GM21723 (cell line): Measurements from ENCODE around the gene ERH.
"Not testable (repeated sequence)": the region's sequence is repeated elsewhere in the genome, so short reads cannot be mapped to it uniquely, and the experiment has no call there.

Experiments used
- ATAC-seq: cut with Tn5 transposase; IDR thresholded peaks from one replicate; pipeline ENCODE4 v1.9.1; 2021; ENCODE audit warnings: mild to moderate bottlenecking, moderate library complexity; ENCODE audit not compliant: unreplicated experiment

Gene ERH

DNA sequence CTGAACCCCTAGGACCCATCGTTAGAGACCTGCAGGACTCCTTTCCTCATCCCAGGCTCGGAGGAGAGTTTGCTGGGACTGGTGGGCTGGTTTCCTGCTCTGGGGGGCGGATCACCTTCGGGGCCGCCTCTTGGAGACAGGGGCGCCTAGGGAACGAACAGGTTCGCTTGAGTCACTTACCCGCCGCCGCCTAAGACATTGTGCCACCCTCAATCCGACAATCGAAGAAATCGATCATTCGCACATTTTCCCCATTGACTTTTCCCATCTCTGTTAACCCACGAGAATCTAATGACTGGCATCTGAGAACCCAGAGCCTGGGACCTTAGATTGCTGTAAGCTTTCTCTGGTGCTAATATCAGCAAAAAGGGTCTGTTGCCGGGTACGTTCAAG, 715 bp upstream of the ERH start:
- ATAC-seq, result no peak

DNA sequence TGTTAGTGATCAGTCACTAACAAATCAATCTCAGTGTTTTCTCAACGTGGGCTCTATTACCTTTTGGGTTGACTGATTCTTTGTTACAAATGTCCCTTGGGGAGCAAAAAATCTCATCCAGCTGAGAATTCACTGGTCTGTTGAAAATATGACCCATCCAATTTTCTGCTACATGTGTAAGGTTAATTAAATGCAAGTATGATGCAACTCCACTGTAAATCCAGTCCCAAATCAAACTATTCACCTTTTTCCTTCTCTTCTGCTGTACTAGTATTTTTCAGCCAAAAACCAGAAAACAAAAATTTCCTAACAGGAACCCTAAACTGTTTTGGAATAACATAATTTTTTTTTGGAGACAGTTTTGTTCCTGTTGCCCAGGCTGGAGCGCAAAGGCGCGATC, 2.2 kb downstream of the ERH start:
- ATAC-seq, result no peak

DNA sequence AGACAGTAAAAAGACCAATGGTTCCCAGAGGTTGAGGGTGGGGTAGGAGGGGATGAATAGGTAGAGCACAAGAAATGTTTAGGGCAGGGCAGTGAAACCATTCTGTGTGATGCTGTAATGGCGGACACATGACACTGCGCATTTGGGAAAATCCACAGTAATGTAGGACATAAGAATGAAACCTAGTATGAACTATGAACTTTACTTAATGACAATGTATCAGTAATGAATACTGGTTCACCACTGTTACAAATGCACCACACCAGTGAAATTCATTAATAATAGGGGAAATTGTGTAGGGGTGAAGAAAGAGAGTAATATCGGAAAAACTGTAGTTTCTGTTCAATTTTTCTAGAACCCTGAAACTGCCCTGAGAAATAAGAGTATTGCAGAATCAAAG, 5.6 kb downstream of the ERH start:
- ATAC-seq, result no peak

DNA sequence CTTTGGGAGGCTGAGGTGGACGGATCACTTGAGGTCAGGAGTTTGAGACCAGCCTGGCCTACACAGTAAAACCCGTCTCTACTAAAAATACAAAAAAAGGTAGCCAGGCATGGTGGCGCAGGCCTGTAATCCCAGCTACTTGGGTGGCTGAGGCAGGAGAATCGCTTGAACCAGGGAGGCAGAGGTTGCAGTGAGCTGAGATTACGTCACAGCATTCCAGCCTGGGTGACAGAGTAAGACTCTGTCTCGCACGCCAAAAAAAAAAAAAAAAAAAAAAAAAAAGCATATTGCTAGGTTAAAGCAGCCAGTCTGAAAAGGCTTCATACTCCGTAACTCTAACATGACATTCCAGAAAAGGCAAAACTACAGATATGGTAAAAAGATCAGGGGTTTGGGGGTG, 6.7 kb downstream of the ERH start:
- not testable (repeated sequence) for ATAC-seq

DNA sequence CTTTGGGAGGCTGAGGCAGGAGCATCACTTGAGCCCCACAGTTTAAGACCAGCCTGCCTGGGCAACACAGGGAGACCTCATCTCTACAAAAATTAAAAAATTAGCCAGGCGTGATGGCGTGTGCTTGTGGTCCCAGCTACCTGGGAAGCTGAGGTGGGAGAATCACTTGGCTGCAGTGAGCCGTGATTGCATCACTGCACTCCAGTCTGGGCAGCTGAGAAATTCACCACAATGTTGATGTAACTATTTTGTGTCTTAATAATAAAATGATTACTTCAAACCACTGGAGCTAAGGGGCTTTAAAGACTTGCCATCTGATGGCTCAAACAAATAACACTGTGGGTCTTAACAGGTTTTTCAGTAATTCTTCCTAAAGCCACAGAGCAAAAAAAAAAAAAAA, 10.8 kb downstream of the ERH start:
- no peak for ATAC-seq

DNA sequence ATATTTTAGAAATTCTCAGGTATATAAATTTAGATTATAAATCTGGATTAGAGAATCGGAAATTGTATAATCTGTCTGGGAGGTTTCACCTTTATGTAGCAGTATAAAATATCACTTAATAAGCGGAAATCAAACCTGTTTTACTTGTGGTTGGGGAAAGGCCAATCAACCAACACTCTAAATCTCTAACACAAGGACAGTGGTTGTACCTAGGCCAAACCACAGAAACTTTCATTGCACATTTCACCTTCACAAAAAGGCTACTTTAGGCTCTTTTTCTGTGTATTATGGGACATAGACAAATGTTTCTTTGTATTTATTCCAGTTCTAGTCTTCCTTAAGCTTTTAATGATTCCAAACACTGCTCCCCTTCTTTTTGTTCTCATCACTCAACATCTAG, 19.8 kb downstream of the ERH start:
- no peak for ATAC-seq

DNA sequence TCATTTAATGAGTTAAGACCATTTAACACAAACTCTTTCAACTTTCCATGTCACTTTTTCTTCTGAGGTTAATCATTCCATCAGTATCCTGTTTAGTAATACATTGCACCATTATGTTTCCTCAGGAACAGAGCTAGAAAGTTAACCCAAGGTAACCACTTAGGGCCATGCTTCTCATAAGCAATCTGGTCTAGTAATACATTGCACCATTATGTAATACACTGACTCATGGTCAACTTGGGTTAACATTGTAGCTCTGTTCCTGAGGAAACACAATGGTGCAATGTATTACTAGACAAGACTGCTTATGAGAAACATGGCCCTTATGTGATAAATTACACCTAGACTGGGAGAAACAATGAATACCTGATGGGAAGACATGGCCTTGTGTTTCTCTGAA, 21.7 kb downstream of the ERH start:
- ATAC-seq, result no peak

DNA sequence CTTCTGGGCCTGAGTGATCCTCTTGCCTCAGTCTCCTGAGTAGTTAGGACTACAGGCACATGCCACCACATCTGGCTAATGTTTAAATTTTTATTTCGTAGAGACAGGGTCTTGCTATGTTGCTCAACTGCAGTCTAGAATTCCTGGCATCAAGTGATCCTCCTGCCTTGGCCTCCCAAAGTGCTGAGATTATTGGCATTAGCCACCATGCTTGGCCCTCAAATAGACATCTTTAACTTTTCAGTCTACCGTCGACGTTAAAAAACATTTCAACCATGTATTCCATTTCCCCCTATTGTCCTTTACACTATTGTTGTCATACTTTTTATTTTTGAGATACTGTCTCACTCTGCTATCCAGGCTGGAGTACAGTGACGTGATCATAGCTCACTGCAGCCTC, 22.4 kb downstream of the ERH start:
- ATAC-seq, result no peak

DNA sequence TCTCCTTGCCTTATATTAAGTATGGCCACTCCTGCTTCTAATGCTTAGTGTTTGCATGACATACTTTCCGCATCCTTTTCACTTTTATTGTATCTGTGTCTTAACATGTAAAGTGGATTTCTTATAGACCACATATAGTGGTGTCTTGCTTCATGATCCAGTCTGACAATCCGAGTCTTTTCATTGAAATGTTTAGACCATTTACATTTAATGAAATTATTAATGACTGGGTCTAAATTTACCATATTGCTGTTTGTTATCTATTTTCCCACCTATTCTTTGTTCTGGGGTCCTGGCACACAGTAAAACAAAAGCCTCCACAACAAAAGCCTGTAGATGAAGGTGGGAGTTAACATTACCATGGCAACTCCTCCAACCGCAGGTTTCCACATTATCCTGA, 22.9 kb downstream of the ERH start:
- ATAC-seq, result no peak

DNA sequence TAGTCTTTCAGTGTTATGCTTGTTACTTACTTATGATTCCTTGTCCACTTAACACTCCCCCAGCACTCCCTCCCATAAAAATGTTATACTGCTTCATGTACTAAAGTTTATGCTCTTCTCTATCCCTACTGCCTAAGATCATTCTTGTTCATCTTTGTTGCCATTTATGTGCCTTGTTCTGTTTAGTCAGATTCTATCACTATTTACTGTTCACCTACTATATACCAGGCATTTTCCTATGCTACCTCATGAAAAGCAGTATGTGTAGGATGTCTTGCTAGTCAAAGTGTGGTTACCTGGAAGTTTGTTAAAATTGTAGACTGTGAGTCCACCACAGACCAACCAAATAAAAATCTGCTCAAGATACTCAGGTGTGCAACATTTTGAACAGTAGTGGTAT, 23.9 kb downstream of the ERH start:
- ATAC-seq, result no peak

DNA sequence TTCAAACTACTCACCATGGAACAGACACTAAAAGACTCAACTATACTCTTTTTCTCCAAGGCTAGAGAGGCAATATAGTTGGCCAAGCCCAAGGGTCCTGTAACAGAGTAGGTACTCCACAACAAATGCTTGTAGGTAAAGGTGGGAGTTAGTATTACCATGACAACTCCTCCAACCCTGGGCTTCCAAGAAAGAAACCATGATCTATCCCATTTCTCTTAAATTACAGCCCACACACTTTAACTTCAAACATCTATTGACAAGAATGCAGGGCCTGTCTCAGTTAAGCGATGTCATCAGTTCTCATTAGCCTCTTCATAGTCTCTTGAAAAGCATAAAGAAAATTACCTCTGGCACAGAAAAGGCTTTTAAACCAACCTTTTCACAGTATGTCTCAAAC, 25.0 kb downstream of the ERH start:
- no peak for ATAC-seq

DNA sequence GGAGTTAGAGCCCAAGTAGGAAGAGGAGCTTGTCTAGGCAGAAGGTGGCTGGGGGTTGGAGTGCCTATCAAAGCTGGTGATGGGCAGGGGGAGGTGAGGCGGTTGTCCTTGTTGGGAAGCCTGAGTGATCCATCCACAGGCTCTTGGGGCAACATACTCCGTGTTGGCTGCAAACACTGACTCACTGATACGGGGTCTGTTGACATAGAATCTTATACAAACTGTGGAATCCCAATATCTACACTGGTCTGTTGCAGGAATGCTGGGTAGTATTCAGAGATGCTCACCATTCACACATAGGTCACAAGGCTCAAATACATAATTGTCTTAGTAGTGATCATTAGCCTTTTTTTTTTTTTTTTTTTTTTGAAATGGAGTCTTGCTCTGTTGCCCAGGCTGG, 26.0 kb downstream of the ERH start:
- no peak for ATAC-seq

DNA sequence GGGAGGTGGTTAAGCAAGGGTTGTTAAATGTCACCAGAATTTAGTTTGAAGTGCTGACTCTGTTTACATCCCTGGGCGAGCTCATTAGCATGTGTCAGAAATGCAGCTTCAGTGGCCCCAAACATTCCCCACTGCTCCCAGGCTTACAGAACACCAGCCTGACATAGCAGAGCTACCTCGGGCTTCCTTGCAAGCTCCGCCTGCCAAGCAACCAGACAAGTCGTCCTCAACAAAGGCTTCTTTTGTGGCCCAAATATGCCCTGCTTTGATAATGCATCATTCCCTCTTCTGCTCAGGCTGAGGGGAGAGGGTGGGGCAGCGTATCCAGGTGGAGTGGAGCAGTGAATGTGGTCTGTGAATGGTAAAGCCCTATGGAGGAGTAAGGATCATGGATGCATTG, 28.0 kb downstream of the ERH start:
- no peak for ATAC-seq

DNA sequence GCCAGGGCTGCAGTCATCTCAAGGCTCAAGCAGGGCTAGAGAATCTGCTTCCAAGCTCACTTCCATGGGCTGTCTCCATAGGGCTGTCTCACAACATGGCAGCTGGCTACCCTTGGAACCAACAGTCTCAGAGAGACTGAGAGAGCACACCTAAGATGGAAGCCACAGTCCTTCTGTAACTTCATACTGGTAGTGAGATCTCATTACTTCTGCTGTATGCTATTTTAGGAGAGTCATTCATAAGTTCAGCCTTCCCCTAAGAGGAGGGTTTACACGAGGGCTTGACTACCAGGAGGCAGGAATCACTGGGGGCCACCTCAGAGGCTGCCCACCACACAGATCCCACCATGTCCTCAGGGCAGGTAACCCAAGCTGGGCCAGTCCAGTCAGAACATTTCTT, 29.7 kb downstream of the ERH start:
- no peak for ATAC-seq

DNA sequence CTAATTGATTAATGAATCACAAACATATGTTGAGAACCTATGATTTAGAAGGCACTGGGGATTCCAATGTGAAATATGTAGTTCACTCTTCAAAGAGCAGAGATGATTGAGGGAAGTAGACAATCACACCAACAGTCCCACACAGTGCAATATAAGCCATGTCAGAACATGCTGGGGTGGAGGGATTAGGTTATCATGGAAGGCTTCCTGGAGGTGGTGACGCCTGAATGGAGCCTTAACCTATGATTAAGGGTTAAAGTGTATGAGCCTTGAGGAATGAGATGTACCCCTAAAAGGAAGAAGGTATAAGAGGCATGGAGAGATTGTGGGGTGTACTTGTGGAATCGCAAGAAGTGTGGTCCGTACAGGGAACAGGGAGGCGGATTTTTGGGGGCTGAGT, 31.3 kb downstream of the ERH start:
- no peak for ATAC-seq

DNA sequence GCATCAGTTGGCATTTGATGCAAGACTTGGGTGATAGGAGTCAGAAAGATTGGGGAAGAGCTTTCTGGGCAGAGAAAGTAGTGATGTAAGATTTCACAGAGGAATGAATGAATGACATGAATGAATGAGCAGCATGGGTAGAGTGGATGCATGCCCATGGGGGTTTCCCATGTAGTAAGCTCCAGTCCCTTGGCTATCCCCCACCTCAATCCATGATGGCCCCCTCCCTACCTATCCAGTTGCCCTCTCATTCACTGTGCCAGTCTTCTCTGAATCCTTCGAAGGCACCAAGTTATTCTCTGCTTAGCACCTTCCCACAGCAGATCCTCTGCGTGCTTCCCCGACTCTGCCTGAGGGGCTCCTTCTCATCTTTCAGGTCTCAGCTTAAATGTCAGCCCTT, 32.0 kb downstream of the ERH start:
- ATAC-seq, result no peak

DNA sequence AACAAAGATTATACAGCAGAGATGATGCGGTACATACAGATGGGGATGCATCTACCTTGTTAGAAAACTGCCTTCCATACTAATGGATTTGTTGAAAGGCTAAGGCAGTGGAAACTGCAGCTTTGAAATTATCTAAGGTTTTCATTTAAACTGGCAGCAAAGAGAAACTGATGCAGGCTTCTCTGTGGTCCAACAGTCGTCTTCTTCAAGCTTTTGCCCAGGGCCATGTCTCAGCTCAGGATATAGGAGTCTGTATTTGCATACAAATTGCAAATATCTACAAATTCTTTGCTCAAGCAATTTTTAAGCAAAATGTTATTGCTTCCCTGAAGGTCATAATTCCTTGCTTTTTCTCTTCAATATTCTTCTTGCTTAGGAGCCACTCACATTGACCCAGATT, 33.7 kb downstream of the ERH start:
- ATAC-seq, result no peak

DNA sequence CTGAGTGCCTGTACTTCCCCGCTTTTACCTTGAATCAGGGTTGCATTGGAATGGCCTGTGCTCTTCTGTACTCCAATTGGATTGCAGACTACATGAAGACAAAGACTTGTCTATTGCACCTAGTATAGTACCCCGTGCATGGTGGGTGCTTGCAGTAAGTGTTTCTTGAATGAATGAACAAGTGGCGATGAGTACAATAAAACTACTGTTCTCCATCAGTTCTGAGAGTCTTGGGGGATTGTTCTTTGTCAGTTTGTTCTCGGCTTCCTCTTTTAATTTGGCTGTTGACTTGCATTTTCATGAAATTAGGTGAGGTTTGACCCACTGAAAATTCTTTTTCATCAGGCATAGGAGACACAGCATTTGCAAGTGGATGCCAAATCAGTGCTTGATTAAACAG, 34.1 kb downstream of the ERH start:
- ATAC-seq, result no peak

DNA sequence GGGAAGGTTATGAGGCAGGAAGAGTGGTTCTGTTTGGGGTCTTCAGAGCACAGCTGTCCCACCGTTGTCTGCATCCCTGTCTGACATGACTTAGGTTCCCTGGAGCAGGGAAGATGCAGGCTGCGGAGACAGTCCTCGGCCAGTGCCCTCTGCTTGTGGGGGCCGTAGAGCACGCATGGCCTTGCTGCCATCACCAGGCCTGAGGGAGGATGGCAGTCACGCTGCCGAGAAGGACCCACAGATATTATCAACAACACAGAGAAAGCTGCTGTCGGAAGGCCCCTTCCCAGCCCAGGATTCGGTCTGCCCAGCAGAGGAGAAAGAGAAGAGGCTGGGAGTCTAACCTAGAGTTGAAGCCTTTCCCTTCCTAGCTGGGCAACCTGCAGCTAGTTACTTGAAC, 35.0 kb downstream of the ERH start:
- no peak for ATAC-seq

DNA sequence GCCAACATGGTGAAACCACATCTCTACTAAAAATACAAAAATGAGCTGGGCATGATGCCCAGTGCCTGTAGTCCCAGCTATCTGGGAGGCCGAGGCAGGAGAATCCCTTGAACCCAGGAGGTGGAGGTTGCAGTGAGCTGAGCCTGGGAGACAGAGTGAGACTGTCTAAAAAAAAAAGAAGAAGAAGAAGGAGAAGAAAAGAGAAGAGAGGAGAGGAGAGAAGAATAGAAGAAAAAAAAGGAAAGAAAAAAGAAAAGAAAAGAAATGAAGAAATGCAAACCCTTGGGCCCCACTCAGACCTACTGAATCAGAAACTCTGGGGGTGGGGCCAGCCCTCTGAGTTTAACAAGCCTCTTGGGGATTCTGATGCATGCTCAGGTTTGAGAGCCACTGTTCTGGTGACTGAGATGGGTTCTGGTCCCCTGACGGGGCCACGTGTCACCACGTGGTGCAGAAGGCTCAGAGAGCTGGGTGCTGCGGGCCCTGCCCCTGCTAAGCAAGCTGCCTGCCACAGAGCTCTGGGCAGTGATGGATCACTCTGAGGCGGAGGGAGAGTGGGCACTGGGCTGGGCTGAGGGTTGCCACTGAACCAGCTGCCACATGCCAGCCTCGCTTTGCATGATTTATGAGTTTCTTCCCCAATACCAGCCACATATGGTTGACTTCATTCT, 37.5 kb downstream of the ERH start:
- no peak for ATAC-seq

DNA sequence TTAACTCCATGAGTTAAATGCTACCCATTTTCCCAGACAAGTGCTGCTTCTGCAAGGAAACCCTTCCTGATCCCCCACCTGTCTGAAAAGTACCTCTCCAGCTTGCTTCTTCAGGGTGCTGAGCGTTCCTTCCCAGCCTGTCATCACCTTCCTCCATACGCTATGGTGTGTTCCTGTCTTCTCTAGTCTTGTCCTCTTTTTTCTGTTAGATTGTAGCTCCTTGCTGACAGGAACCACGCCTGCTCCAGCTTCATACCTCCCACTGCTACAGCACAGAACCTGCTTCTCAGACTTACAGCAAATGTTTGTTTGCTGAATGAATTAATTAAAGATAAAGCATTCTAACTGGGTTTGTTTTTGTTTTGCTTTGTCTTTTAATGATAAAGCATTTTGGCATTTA, 39.1 kb downstream of the ERH start:
- ATAC-seq, result no peak

DNA sequence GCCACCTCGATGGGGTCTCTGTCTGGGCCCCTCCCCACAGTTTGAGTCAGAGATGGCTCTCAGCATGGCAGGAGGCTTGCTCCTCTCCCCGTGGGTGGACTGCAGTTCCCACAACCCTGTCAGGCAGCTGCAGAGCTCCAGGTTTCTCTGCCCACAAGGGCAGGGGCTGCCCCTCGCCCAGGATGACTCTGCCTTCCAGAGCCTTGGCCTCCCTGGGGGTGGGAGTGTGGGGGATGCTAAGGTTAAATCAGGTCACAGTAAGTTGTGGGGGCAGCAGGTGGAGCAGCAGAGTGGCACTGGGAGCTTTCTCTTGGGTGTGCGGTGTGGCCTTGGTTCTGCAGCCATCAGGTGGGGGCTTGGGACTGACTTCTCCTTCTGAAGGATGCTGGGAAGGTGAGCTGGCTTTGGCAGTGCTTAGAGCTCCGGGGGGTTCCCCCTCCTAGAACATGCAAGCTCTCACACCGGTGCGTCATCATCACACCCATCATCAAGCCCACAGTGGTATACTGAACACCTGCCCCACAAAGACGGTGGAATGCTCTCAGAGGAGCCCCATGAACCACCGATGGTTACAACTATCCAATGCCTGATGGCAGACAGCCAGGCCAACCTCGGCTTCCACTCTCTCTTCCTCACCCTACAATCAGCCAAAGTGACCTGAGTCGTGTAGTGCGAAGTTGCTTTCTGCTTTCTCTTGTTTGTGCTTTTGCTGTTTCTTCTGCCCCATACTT, 39.7 kb downstream of the ERH start:
- ATAC-seq, result no peak
